Fibroblast of the conjunctiva (primary cell): Measurements from ENCODE around the gene ZNF229.
"Not testable (repeated sequence)": the region's sequence is repeated elsewhere in the genome, so short reads cannot be mapped to it uniquely, and the experiment has no call there.

Source experiments
- DNase-seq: peaks from one replicate; pipeline ENCODE4 v3.0.0-alpha.2; 2010; ENCODE audit warnings: low read depth

ZNF229 gene

GRCh38 chr19:44447916-44448674, at the start of gene ZNF229:
TSS of gene ZNF229 (minus strand) at chr19:44448472. CDS start at chr19:44442847, 5,625 bp downstream.
- peak; percentile 81 for DNase-seq

- no peak for DNase-seq
These were observed 48.4 kb upstream of the ZNF229 start for GRCh38 chr19:44496711-44497110.

GRCh38 chr19:44476559-44477408, 28.5 kb upstream of the ZNF229 start:
- DNase-seq = no peak

- not testable (repeated sequence) for DNase-seq
These were observed 20.5 kb upstream of the ZNF229 start for GRCh38 chr19:44468730-44469129.

- DNase-seq = not testable (repeated sequence)
These were observed 14.5 kb upstream of the ZNF229 start for GRCh38 chr19:44462600-44463286.

GRCh38 chr19:44456016-44456415, 7.7 kb upstream of the ZNF229 start:
- not testable (repeated sequence) for DNase-seq

GRCh38 chr19:44455100-44455499, 6.8 kb upstream of the ZNF229 start:
- DNase-seq = no peak

- no peak for DNase-seq
These were observed 4.1 kb upstream of the ZNF229 start for GRCh38 chr19:44452367-44452766.

- no peak for DNase-seq
These were observed 3.4 kb upstream of the ZNF229 start for GRCh38 chr19:44451687-44452086.

GRCh38 chr19:44438441-44438840, 9.8 kb downstream of the ZNF229 start:
- DNase-seq = no peak

GRCh38 chr19:44435441-44435840, 12.8 kb downstream of the ZNF229 start:
- no peak for DNase-seq

GRCh38 chr19:44430956-44431355, 17.3 kb downstream of the ZNF229 start:
- no peak for DNase-seq

GRCh38 chr19:44415553-44415952, 32.7 kb downstream of the ZNF229 start:
- not testable (repeated sequence) for DNase-seq

GRCh38 chr19:44401139-44402115, 46.8 kb downstream of the ZNF229 start, which contains the start of gene ZNF285:
TSS of gene ZNF285 (minus strand) at chr19:44401608. CDS start at chr19:44397213, 4,395 bp downstream.
- peak; percentile 95 for DNase-seq

GRCh38 chr19:44389268-44389667, 59.0 kb downstream of the ZNF229 start:
- not testable (repeated sequence) for DNase-seq
